Endothelial cell of umbilical vein (primary cell): Measurements from ENCODE around the gene CWC25. TPM values are rescaled to one million over a fixed set of nuclear protein-coding genes. Genes with fewer than 3 reads are reported as not detected.
A peak's percentile ranks its signal among the peaks of the same experiment; 100 is the strongest.

Experiments
- BruUV-seq: library from RNA; stranded (reverse); fragments of 400-500 nt; replicated peaks from 2 replicates; lab custom pipeline; 2021; lab: Mats Ljungman, UMichigan
- CTCF ChIA-PET: fragments of 300-600, 350-600 bp; sonication (Branson Sonifier 250); formaldehyde crosslinking; loops from one replicate; lab custom pipeline; 2021; ENCODE audit warnings: antibody characterized with exemption, inconsistent platforms; lab: Charles Lee
- POLR2A ChIA-PET: fragments of 300-600, 350-600 bp; sonication (Branson Sonifier 250); formaldehyde crosslinking; loops from one replicate; lab custom pipeline; 2021; ENCODE audit warnings: antibody characterized with exemption, inconsistent platforms; lab: Charles Lee
- DNase-seq: peaks from one replicate; pipeline ENCODE4 v3.0.0-alpha.2; 2011; ENCODE audit warnings: low read depth, low spot score
- FAIRE-seq: peaks from 2 replicates; lab custom pipeline; 2011; peaks lifted over from hg19 to GRCh38; lab: Jason Lieb, UNC
- H2AFZ ChIP-seq: 2 replicates; pipeline ENCODE4 v1.6.0; 2012; ENCODE audit warnings: low read depth, low read length, control low read depth, inconsistent platforms
- H3K27ac ChIP-seq: 2 replicates; pipeline ENCODE4 v1.5.1; 2011; ENCODE audit warnings: low read depth, mild to moderate bottlenecking, control low read depth, low read length, moderate library complexity; ENCODE audit not compliant: insufficient read depth
- H3K27me3 ChIP-seq, 2 experiments: 2 replicates each; pipeline versions ENCODE4 v1.6.0 to v1.6.1; 2011; ENCODE audit warnings: low read length in 2 of 2, mixed read lengths in 1 of 2; ENCODE audit not compliant: control insufficient read depth in 2 of 2, insufficient read depth in 2 of 2
- H3K36me3 ChIP-seq, 2 experiments: 2 replicates in 1 of 2; 3 replicates in 1 of 2; pipeline ENCODE4 v1.5.1; 2011; ENCODE audit warnings: low read length in 2 of 2, mild to moderate bottlenecking in 1 of 2, moderate library complexity in 1 of 2; ENCODE audit not compliant: control insufficient read depth in 2 of 2, insufficient read depth in 2 of 2; ENCODE audit errors: extremely low read depth in 1 of 2
- H3K4me1 ChIP-seq: 3 replicates; pipeline ENCODE4 v1.5.1; 2011; ENCODE audit warnings: mild to moderate bottlenecking, low read length; ENCODE audit not compliant: control insufficient read depth, insufficient read depth; ENCODE audit errors: extremely low read depth
- H3K4me2 ChIP-seq: 2 replicates; pipeline ENCODE4 v1.6.1; 2011; ENCODE audit warnings: low read length, control low read depth, mixed read lengths; ENCODE audit not compliant: insufficient read depth
- H3K4me3 ChIP-seq, 3 experiments: fragments of 200-600 bp in 1 of 3; sonication (generic), shearing (Covaris generic) in 1 of 3; replicated peaks in 1 of 3; 2 replicates each; pipeline ENCODE4 v1.5.1; 2011 to 2016; ENCODE audit warnings: control low read depth in 3 of 3, low read length in 3 of 3, mild to moderate bottlenecking in 2 of 3, inconsistent platforms in 1 of 3, low read depth in 1 of 3, moderate library complexity in 1 of 3; ENCODE audit not compliant: insufficient read depth in 1 of 3
- H3K79me2 ChIP-seq: 2 replicates; pipeline ENCODE4 v1.6.0; 2012; ENCODE audit warnings: low read length, inconsistent platforms; ENCODE audit not compliant: control insufficient read depth, insufficient read depth
- H3K9ac ChIP-seq: replicated peaks from 2 replicates; pipeline ENCODE3; 2011; ENCODE audit warnings: low read length, control low read depth; ENCODE audit not compliant: insufficient read depth; ENCODE audit errors: extremely low read depth
- H3K9me1 ChIP-seq: replicated peaks from 3 replicates; pipeline ENCODE4 v1.6.0; 2011; ENCODE audit warnings: mild to moderate bottlenecking, low read length; ENCODE audit not compliant: control insufficient read depth, insufficient read depth; ENCODE audit errors: extremely low read depth
- H3K9me3 ChIP-seq: replicated peaks from 2 replicates; pipeline ENCODE4 v1.5.1; 2012; ENCODE audit warnings: low read length, inconsistent platforms; ENCODE audit not compliant: control insufficient read depth, insufficient read depth
- H4K20me1 ChIP-seq: replicated peaks from 2 replicates; pipeline ENCODE3; 2011; ENCODE audit warnings: mild to moderate bottlenecking, low read length; ENCODE audit not compliant: control insufficient read depth, insufficient read depth; ENCODE audit errors: extremely low read depth
- CTCF ChIP-seq, 2 donors: IDR thresholded peaks; 1 replicate in 1 of 2; 2 replicates in 1 of 2; pipeline ENCODE4 v1.5.1; 2011; ENCODE audit warnings: low read length in 2 of 2, mild to moderate bottlenecking in 2 of 2, moderate library complexity in 2 of 2, control low read depth in 1 of 2, inconsistent platforms in 1 of 2, low read depth in 1 of 2; ENCODE audit not compliant: insufficient read depth in 1 of 2; ENCODE audit errors: extremely low read depth in 1 of 2
- EZH2 ChIP-seq: IDR thresholded peaks from 2 replicates; pipeline ENCODE4 v1.6.1; 2012; ENCODE audit warnings: borderline replicate concordance, low read depth, mild to moderate bottlenecking, moderate library complexity, low read length, inconsistent platforms; ENCODE audit not compliant: severe bottlenecking
- FOS ChIP-seq: IDR thresholded peaks from 2 replicates; pipeline ENCODE4 v1.6.1; 2011; ENCODE audit warnings: mild to moderate bottlenecking, low read length, moderate library complexity, borderline replicate concordance; ENCODE audit not compliant: insufficient read depth
- GATA2 ChIP-seq: IDR thresholded peaks from 2 replicates; pipeline ENCODE4 v1.7.0; 2011; ENCODE audit warnings: low read depth, mild to moderate bottlenecking, moderate library complexity, mixed read lengths, low read length; ENCODE audit not compliant: insufficient read length, insufficient read depth
- JUN ChIP-seq: IDR thresholded peaks from 2 replicates; pipeline ENCODE4 v1.6.1; 2011; ENCODE audit warnings: borderline replicate concordance, low read depth; ENCODE audit not compliant: insufficient read length, insufficient read depth
- MYC ChIP-seq: IDR thresholded peaks from one replicate; pipeline ENCODE4 v1.6.1; 2011; ENCODE audit warnings: mild to moderate bottlenecking, low read depth, low read length
- POLR2A ChIP-seq: IDR thresholded peaks from 2 replicates; pipeline ENCODE4 v1.6.1; 2012; ENCODE audit warnings: low read depth, mild to moderate bottlenecking, control low read depth, low read length
- POLR2AphosphoS5 ChIP-seq: IDR thresholded peaks from 2 replicates; pipeline ENCODE4 v1.6.1; 2012; ENCODE audit warnings: low read depth, mild to moderate bottlenecking, control low read depth, low read length, moderate library complexity; ENCODE audit not compliant: insufficient read depth
- dilution Hi-C: fragments of 300-500 bp; cut with MboI; formaldehyde crosslinking; loops from one replicate; pipeline ENCODE4 v1.15.0; 2019; ENCODE audit warnings: low sequenced_read_pairs; ENCODE audit not compliant: extremely low pct_ligation_motif_present
- intact Hi-C: fragments of 100-400 bp; cut with micrococcal nuclease; formaldehyde crosslinking; loops from one replicate; pipeline ENCODE4 v1.10.0; 2022
- polyA plus RNA-seq, 4 experiments: library from polyadenylated mRNA; depleted of rRNA in 3 of 4; stranded (reverse) in 3 of 4; unstranded in 1 of 4; fragments of >200 nt; gene quantifications; 2 replicates each; pipeline versions ENCODE4 v1.2.1 to v1.2.3, GENCODE V29; 2011 to 2012; ENCODE audit warnings: missing spikeins in 1 of 4
- total RNA-seq: library from RNA; stranded (reverse); gene quantifications from 2 replicates; pipeline ENCODE4 v1.2.3, GENCODE V29; 2021
- TF ChIP-seq, protein P1 (sequence below): IDR thresholded peaks from 2 replicates; pipeline ENCODE4 v1.6.1; 2011; ENCODE audit not compliant: insufficient read depth, insufficient read length

Gene CWC25
- total and polyA plus RNA-seq, 2 donors (not counting 3 experiments of a cell fraction or from before 2014, with no cell fraction given) = 13.8 to 20.0 TPM

- TF ChIP-seq POLR2A = peak; percentile 8
- TF ChIP-seq CTCF (IDR thresholded peaks at IDR 0.05; ENCODE audit: extremely low read depth in 1 of 2, insufficient read depth in 1 of 2, low read depth in 1 of 2, low read length in 2 of 2) = no peak
- TF ChIP-seq POLR2AphosphoS5 = no peak
- TF ChIP-seq JUN = no peak
- H3K27ac ChIP-seq = no peak overlapping the region
- POLR2A ChIA-PET = no interaction called here
- no peak for DNase-seq
- H3K9me1 ChIP-seq = no peaks in the 10 kb centered on the region
- peaks cover 19% of the 10 kb centered on the region for H3K4me1 ChIP-seq
- H3K27me3 ChIP-seq = no peaks in the 10 kb centered on the region
- H3K9me3 ChIP-seq = no peaks in the 10 kb centered on the region
- dilution Hi-C loops (no loop called here), intact Hi-C loops (loop anchor here (5.0 kb wide), 1 partner anchor 48 kb away; no protein-coding TSS in a partner anchor)
- H4K20me1 ChIP-seq = peaks cover 4% of the 10 kb centered on the region
- H2AFZ ChIP-seq = no peak overlapping the region
- peak overlapping the region; percentile 96 for H3K4me2 ChIP-seq
- CTCF ChIA-PET = interaction anchor here (1.0 kb wide), 1 partner anchor 17 kb away, joined by 3 read pairs; no protein-coding TSS in a partner anchor
- peaks cover 42% of the 10 kb centered on the region for H3K79me2 ChIP-seq
- no peak overlapping the region for H3K9ac ChIP-seq
- FAIRE-seq = no peak
- BruUV-seq = no TSS peak
- H3K36me3 ChIP-seq = peaks cover 24 to 29% of the 10 kb centered on the region in 2 experiments
- peak overlapping the region in 1 of 3 experiments; percentile 91 for H3K4me3 ChIP-seq
These were observed 25.3 kb upstream of the CWC25 start for GRCh38 chr17:38850374-38850773.

- H3K9ac ChIP-seq = no peak overlapping the region
- no peak for TF ChIP-seq POLR2A
- TF ChIP-seq, protein P1, sequence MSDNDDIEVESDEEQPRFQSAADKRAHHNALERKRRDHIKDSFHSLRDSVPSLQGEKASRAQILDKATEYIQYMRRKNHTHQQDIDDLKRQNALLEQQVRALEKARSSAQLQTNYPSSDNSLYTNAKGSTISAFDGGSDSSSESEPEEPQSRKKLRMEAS = no peak
- no peak for TF ChIP-seq EZH2
- TF ChIP-seq MYC = no peak
- no peak for TF ChIP-seq POLR2AphosphoS5
- no peak for TF ChIP-seq JUN
- TF ChIP-seq FOS = no peak
- TF ChIP-seq CTCF (IDR thresholded peaks at IDR 0.05; ENCODE audit: extremely low read depth in 1 of 2, insufficient read depth in 1 of 2, low read depth in 1 of 2, low read length in 2 of 2) = no peak
- TF ChIP-seq GATA2 = no peak
- DNase-seq (no peak), FAIRE-seq (no peak)
- ChIA-PET CTCF (interaction anchor here (1.2 kb wide), 1 partner anchor 20 kb away, joined by 4 read pairs; no protein-coding TSS in a partner anchor), POLR2A (interaction anchor here (0.9 kb wide), 1 partner anchor 73 kb away, joined by 3 read pairs; no protein-coding TSS in a partner anchor)
- H3K27me3 ChIP-seq = no peaks in the 10 kb centered on the region
- BruUV-seq = no TSS peak
- no peak overlapping the region for H3K27ac ChIP-seq
- no peaks in the 10 kb centered on the region for H3K9me3 ChIP-seq
- H3K4me2 ChIP-seq = no peak overlapping the region
- intact Hi-C loops = no loop called here
- H3K4me3 ChIP-seq = no peak overlapping the region
- H3K4me1 ChIP-seq = peaks cover 19% of the 10 kb centered on the region
- H3K9me1 ChIP-seq = no peaks in the 10 kb centered on the region
- H3K36me3 ChIP-seq = peaks cover 24 to 29% of the 10 kb centered on the region in 2 experiments
- dilution Hi-C loops = no loop called here
- no peak overlapping the region for H2AFZ ChIP-seq
- H4K20me1 ChIP-seq = peaks cover 4% of the 10 kb centered on the region
- H3K79me2 ChIP-seq = peaks cover 42% of the 10 kb centered on the region
These were observed 24.0 kb upstream of the CWC25 start for GRCh38 chr17:38848939-38849605.
